Measurements from ENCODE around the gene RBCK1. TPM values are rescaled to one million over a fixed set of nuclear protein-coding genes. Genes with fewer than 3 reads are reported as not detected.

RBCK1 gene
- total and polyA plus RNA-seq, 2 of the 4 experiments (the other 2 are of a cell fraction) = 29.9 to 84.2 TPM

GRCh38 chr20:375265-375889 lies 32.7 kb upstream of the RBCK1 start:
- H3K9ac ChIP-seq (ENCODE audit: low read depth, low read length) = no peak overlapping the region
- no peak overlapping the region for H4K5ac ChIP-seq (ENCODE audit: low read depth, low read length)
- peaks cover 21% of the 10 kb centered on the region for H3K4me1 ChIP-seq (ENCODE audit: control insufficient read depth, insufficient read depth, low read length)
- no peak overlapping the region for H2AFZ ChIP-seq (replicated peaks; ENCODE audit: low read length, poor library complexity)
- H3K36me3 ChIP-seq (ENCODE audit: control insufficient read depth, insufficient read depth, low read length) = no peaks in the 10 kb centered on the region
- H3K27me3 ChIP-seq (ENCODE audit: control insufficient read depth, insufficient read depth, low read length) = no peaks in the 10 kb centered on the region
- no peak overlapping the region for H2BK5ac ChIP-seq (ENCODE audit: low read depth, low read length, poor library complexity, severe bottlenecking)
- no peak overlapping the region for H3K4me3 ChIP-seq (ENCODE audit: insufficient read depth, low read depth, low read length)
- DNase-seq (no peak), ATAC-seq (ENCODE audit: low read depth) (no peak)
- no TSS peak for BruUV-seq (replicated peaks)
- intact Hi-C loops (cut with micrococcal nuclease) (no loop called here), in situ Hi-C loops (cut with MboI; ENCODE audit: low sequenced_read_pairs) (no loop called here), dilution Hi-C loops (cut with HindIII; ENCODE audit: low sequenced_read_pairs, unreplicated experiment) (no loop called here)
- WGBS, 2 experiments (ENCODE audit: extremely low coverage in 2 of 2, insufficient read length in 1 of 2) = 89% methylated on average over 5 of the region's 10 CpGs; no CpG with 5 or more reads in 1 of the 2 experiments
- no peak overlapping the region for H3K56ac ChIP-seq (ENCODE audit: extremely low read depth, insufficient read depth, low read length)
- H4K20me1 ChIP-seq (ENCODE audit: insufficient read depth, low read length) = no peaks in the 10 kb centered on the region
- H3K23ac ChIP-seq (ENCODE audit: low read depth, low read length) = no peak overlapping the region
- no peak overlapping the region for H3K14ac ChIP-seq (replicated peaks; ENCODE audit: low read depth, low read length)
- CTCF ChIA-PET = no interaction called here
- no peak overlapping the region for H3K4me2 ChIP-seq (ENCODE audit: low read depth, low read length)
- POLR2A ChIA-PET (ENCODE audit: unreplicated experiment) = no interaction called here
- H2AK5ac ChIP-seq (ENCODE audit: low read depth, low read length) = no peak overlapping the region; the same call in 1 of the 2 replicates
- H2BK120ac ChIP-seq (ENCODE audit: low read depth, low read length) = no peak overlapping the region
- no peak overlapping the region for H3K18ac ChIP-seq (ENCODE audit: low read depth, low read length)
- no peak overlapping the region for H4K8ac ChIP-seq (ENCODE audit: low read depth in 2 of 2, low read length in 2 of 2)
- H2BK15ac ChIP-seq (ENCODE audit: low read depth, low read length) = no peak overlapping the region
- peaks cover 0 to 12% of the 10 kb centered on the region in 2 experiments; a peak in 2 of 4 replicates for H3K79me1 ChIP-seq (ENCODE audit: low read depth in 1 of 2, low read length in 2 of 2)
- H2AK9ac ChIP-seq (replicated peaks; ENCODE audit: low read depth, low read length, poor library complexity) = peak overlapping the region; percentile 60
- no peak overlapping the region for H2BK20ac ChIP-seq (ENCODE audit: low read depth, low read length)
- H3K27ac ChIP-seq (ENCODE audit: insufficient read depth, low read length) = no peak overlapping the region
- H3K9me3 ChIP-seq (ENCODE audit: control insufficient read depth, insufficient read depth, low read length) = no peaks in the 10 kb centered on the region
- no peak overlapping the region for H3K4ac ChIP-seq (ENCODE audit: low read depth, low read length)
- TF ChIP-seq FOS (IDR thresholded peaks at IDR 0.05; ENCODE audit: low read depth, low read length) (no peak), ELK1 (IDR thresholded peaks at IDR 0.05; ENCODE audit: borderline replicate concordance, low read depth, low read length) (no peak), MXI1 (IDR thresholded peaks at IDR 0.05; ENCODE audit: borderline replicate concordance, low read depth, low read length) (no peak), BHLHE40 (IDR thresholded peaks at IDR 0.05; ENCODE audit: low read depth, low read length) (no peak), MAZ (IDR thresholded peaks at IDR 0.05; ENCODE audit: borderline replicate concordance, low read depth, low read length) (no peak), NFE2L2 (IDR thresholded peaks at IDR 0.05; ENCODE audit: low read depth, low read length) (no peak), CTCF (conservative IDR thresholded peaks at IDR 0.05; ENCODE audit: low read depth, low read length) (no peak), CEBPB (IDR thresholded peaks at IDR 0.05; ENCODE audit: low read depth, low read length) (no peak)
- no peak overlapping the region for H4K91ac ChIP-seq (ENCODE audit: insufficient read depth, low read depth, low read length)
- peaks cover 26% of the 10 kb centered on the region for H3K9me1 ChIP-seq (ENCODE audit: insufficient read depth, low read length)

All from IMR-90 (cell line).